Heart left ventricle (tissue), 16 donors: ENCODE data around the gene PPIA. TPM values are rescaled to one million over a fixed set of nuclear protein-coding genes. Genes with fewer than 3 reads are reported as not detected.

Source experiments
- ATAC-seq, 4 donors: fragments of 200-7000 bp; cut with Tn5 transposase; one replicate each; pipeline ENCODE4 v1.9.1; 2020 to 2022; ENCODE audit warnings: moderate library complexity in 4 of 4, mild to moderate bottlenecking in 3 of 4, moderate number of reproducible peaks in 1 of 4
- DNase-seq, 5 donors: peaks; one replicate each; pipeline ENCODE4 v3.0.0-alpha.2; 2020
- H3K27ac ChIP-seq, 12 donors: fragments of 200-600 bp; sonication (generic) in 4 of 12; one replicate each; pipeline versions ENCODE4 v1.5.0 to v1.8.0; 2016 to 2022; ENCODE audit warnings: mild to moderate bottlenecking in 2 of 12
- H3K27me3 ChIP-seq, 9 donors: fragments of 200-600 bp; sonication (generic) in 2 of 9; one replicate each; pipeline versions ENCODE4 v1.5.1 to v1.8.0; 2016 to 2022; ENCODE audit warnings: mild to moderate bottlenecking in 3 of 9
- H3K36me3 ChIP-seq, 9 donors: fragments of 200-600 bp; sonication (generic) in 2 of 9; one replicate each; pipeline versions ENCODE4 v1.5.0 to v1.8.0; 2018 to 2022; ENCODE audit warnings: mild to moderate bottlenecking in 2 of 9
- H3K4me1 ChIP-seq, 12 donors: fragments of 200-600 bp; sonication (generic) in 4 of 12; one replicate each; pipeline versions ENCODE4 v1.5.0 to v1.8.0; 2016 to 2022; ENCODE audit warnings: mild to moderate bottlenecking in 3 of 12
- H3K4me3 ChIP-seq, 12 donors: fragments of 200-600 bp; sonication (generic) in 4 of 12; one replicate each; pipeline versions ENCODE4 v1.5.0 to v1.8.0; 2017 to 2022; ENCODE audit warnings: mild to moderate bottlenecking in 9 of 12, moderate library complexity in 4 of 12
- H3K9me3 ChIP-seq, 12 donors: fragments of 200-600 bp; sonication (generic) in 4 of 12; one replicate each; pipeline versions ENCODE4 v1.5.0 to v1.8.0; 2016 to 2022; ENCODE audit warnings: mild to moderate bottlenecking in 1 of 12
- POLR2A ChIP-seq, 2 donors: fragments of 450-650 bp; IDR thresholded peaks; one replicate each; pipeline ENCODE4 v1.6.1; 2017; ENCODE audit warnings: antibody characterized with exemption in 2 of 2, mild to moderate bottlenecking in 2 of 2, moderate library complexity in 2 of 2
- WGBS, 4 donors: extraction: QIAGEN DNeasy Blood & Tissue Kit in 2 of 4; methylation state at CpG; one replicate each; pipeline versions ENCODE4 v1.1.5 to v1.1.7; 2013 to 2018; 5-methylcytosine and 5-hydroxymethylcytosine counted together
- intact Hi-C, 10 donors: fragments of 100-400 bp; cut with DNase I; formaldehyde crosslinking; loops; one replicate each; pipeline versions ENCODE4 v1.11.1 to v1.14.2; 2022
- polyA plus RNA-seq, 2 donors: library from polyadenylated mRNA; stranded (reverse); fragments of 200-250 nt; gene quantifications; one replicate each; pipeline ENCODE4 v1.2.3, GENCODE V29; 2013
- total RNA-seq, 9 donors: library from RNA; depleted of rRNA in 2 of 9; stranded (reverse); fragments of >200 nt in 2 of 9; fragmentation: NEBNext Ultra II Directional in 3 of 9; extraction: Animal tissue kit (Norgen Biotek cat#: 25700) in 3 of 9; gene quantifications; one replicate each; pipeline versions ENCODE4 v1.1.0 to v1.2.4, GENCODE V29; 2016 to 2023
- TF ChIP-seq, protein P1 (sequence below), 12 donors: fragments of 200-600 bp; sonication (generic) in 4 of 12; IDR thresholded peaks; one replicate each; pipeline versions ENCODE4 v1.5.0 to v1.8.0; 2018 to 2022; ENCODE audit warnings: antibody characterized with exemption in 12 of 12, mild to moderate bottlenecking in 5 of 12
- donor health status: ischemic (EF 13 %, LVEDD 7.1; RV severe dilation, severe dysfunction).
- donor health status: healthy with polysubstance abuse.
- donor health status: DM: no; HTN: yes; CAD: no.
- donor health status: DM: no; HTN: no; CAD: no.
- donor health status: ischemic (EF 25% LVEDD 6.9; RV normal size, moderate dysfunction).
- donor health status: ischemic (EF 25% LVEDD 5.7; RV mildly dilated, moderate dysfunction).
- donor health status: healthy.
- donor health status: DM: yes; HTN: yes; CAD: no.
- donor health status: ischemic (EF 35%, LVEDD 5.7; RV mildly dilated, moderate dysfunction).
- donor health status: nonischemic (EF 11% LVEDD 7.7; RV severe dilation, severe dysfunction).
- donor health status: DM: yes; HTN: yes; CAD: no.
- donor health status: PGD.
- donor health status: ischemic (EF 29% LVEDD 5.4; RV normal size, mild dysfunction).
- donor health status: nonischemic (EF 23%, LVEDD 6.1; RV moderate dilation, normal function).

PPIA gene
- total and polyA plus RNA-seq, 11 donors, result 327 to 3,804 (median 743) TPM

GRCh38 chr7:44849259-44849884, 52.9 kb downstream of the PPIA start:
- DNase-seq, result no peak
- no peak for ATAC-seq
- 80 to 82% (median 80%) methylated on average over 10 of the region's 10 CpGs for WGBS, 4 donors
- Histone ChIP-seq H3K36me3 (no peaks in the 10 kb centered on the region), H3K27ac (peak overlapping the region in 3 of 12 donors; percentile 92 to 99 (median 97)), H3K4me1 (peaks cover 0 to 31% (median 26%) of the 10 kb centered on the region in 12 donors), H3K27me3 (no peaks in the 10 kb centered on the region), H3K9me3 (no peaks in the 10 kb centered on the region), H3K4me3 (peak overlapping the region in 6 of 12 donors; percentile 64 to 85 (median 72))
- TF ChIP-seq, protein P1, sequence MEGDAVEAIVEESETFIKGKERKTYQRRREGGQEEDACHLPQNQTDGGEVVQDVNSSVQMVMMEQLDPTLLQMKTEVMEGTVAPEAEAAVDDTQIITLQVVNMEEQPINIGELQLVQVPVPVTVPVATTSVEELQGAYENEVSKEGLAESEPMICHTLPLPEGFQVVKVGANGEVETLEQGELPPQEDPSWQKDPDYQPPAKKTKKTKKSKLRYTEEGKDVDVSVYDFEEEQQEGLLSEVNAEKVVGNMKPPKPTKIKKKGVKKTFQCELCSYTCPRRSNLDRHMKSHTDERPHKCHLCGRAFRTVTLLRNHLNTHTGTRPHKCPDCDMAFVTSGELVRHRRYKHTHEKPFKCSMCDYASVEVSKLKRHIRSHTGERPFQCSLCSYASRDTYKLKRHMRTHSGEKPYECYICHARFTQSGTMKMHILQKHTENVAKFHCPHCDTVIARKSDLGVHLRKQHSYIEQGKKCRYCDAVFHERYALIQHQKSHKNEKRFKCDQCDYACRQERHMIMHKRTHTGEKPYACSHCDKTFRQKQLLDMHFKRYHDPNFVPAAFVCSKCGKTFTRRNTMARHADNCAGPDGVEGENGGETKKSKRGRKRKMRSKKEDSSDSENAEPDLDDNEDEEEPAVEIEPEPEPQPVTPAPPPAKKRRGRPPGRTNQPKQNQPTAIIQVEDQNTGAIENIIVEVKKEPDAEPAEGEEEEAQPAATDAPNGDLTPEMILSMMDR (IDR thresholded peaks at IDR 0.05), result no peak
- intact Hi-C loops, result loop anchor here in 8 of 10 donors (2.0 to 10.0 kb wide), 10 partner anchors 33 to 359 kb away; partner anchors contain the start of genes PPIA (in 3 of the 8), OGDH (in 2 of the 8), NUDCD3 (in 1 of the 8) and TMED4 (in 1 of the 8)

GRCh38 chr7:44849885-44850544, 53.5 kb downstream of the PPIA start:
- ATAC-seq (no peak), DNase-seq (no peak)
- 81 to 91% (median 84%) methylated on average over 5 of the region's 5 CpGs for WGBS, 4 donors
- no peak overlapping the region for H3K27ac ChIP-seq
- no peak overlapping the region for H3K4me3 ChIP-seq
- TF ChIP-seq, protein P1 (IDR thresholded peaks at IDR 0.05), result no peak
- TF ChIP-seq POLR2A (IDR thresholded peaks at IDR 0.05), result no peak
- no peaks in the 10 kb centered on the region for H3K36me3 ChIP-seq
- H3K4me1 ChIP-seq, result peaks cover 0 to 25% (median 19%) of the 10 kb centered on the region in 12 donors
- intact Hi-C loops, result loop anchor here in 9 of 10 donors (2.0 to 10.0 kb wide), 12 partner anchors 32 to 359 kb away; partner anchors contain the start of genes PPIA (in 3 of the 9), OGDH (in 2 of the 9), NUDCD3 (in 1 of the 9) and TMED4 (in 1 of the 9)
- H3K9me3 ChIP-seq, result no peaks in the 10 kb centered on the region
- H3K27me3 ChIP-seq, result no peaks in the 10 kb centered on the region

DNA sequence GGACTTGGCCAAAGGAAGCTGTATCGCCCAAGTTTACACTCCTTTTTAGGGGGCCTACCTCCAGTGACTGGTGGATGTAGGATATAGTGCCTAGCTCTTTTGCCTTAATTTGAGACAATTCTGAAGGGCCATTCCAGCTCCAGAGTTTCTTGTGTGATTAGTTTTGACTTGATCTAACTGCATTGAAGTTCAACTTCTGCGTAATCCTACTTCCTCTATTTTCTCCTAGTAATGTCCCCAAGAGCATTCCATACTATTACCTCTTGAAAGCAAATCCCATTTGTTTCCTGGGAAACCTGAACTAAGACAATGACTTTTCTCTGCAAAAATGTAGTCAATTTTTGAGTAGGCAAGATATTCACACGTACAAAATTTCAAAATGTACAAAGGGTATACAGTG, 56.1 kb downstream of the PPIA start:
- ATAC-seq (no peak), DNase-seq (no peak)
- TF ChIP-seq, protein P1 (IDR thresholded peaks at IDR 0.05), result no peak
- TF ChIP-seq POLR2A (IDR thresholded peaks at IDR 0.05), result no peak
- Histone ChIP-seq H3K27ac (no peak overlapping the region), H3K27me3 (no peaks in the 10 kb centered on the region), H3K4me3 (no peak overlapping the region), H3K36me3 (no peaks in the 10 kb centered on the region), H3K4me1 (peaks cover 0 to 14% (median 5%) of the 10 kb centered on the region in 12 donors), H3K9me3 (no peaks in the 10 kb centered on the region)
- intact Hi-C loops, result loop anchor here in 2 of 10 donors (5.0 to 10.0 kb wide), 2 partner anchors 255 to 282 kb away; no protein-coding TSS in a partner anchor
- WGBS, 4 donors, result 86 to 94% (median 89%) methylated on average over 3 of the region's 3 CpGs

Other genes with a start within 250 kb of the PPIA start
- 10 to 100 TPM; 19.4 to 43.4 (median 28.4) TPM for gene DDX56, start 222.8 kb upstream of the PPIA start, total RNA-seq
- 10 to 100 TPM; 34.1 to 39.3 TPM for gene DDX56, start 222.8 kb upstream of the PPIA start, polyA plus RNA-seq
- 100 to 1,000 TPM in 2 of 9 donors, 10 to 100 TPM in 7; 55.4 to 129 (median 68.9) TPM for gene TMED4, start 214.4 kb upstream of the PPIA start, total RNA-seq
- 10 to 100 TPM; 48.5 to 49.5 TPM for gene TMED4, start 214.4 kb upstream of the PPIA start, polyA plus RNA-seq
- 100 to 1,000 TPM; 394 to 789 (median 635) TPM for gene OGDH, start 190.1 kb upstream of the PPIA start, total RNA-seq
- gene OGDH, start 190.1 kb upstream of the PPIA start, polyA plus RNA-seq, result 100 to 1,000 TPM; 247 to 519 TPM
- 10 to 100 TPM; 18.5 to 71.5 (median 46.5) TPM for gene ZMIZ2, start 47.8 kb upstream of the PPIA start, total RNA-seq
- 10 to 100 TPM; 44.4 to 45.7 TPM for gene ZMIZ2, start 47.8 kb upstream of the PPIA start, polyA plus RNA-seq
- 100 to 1,000 TPM; 188 to 274 (median 224) TPM for gene H2AZ2, start 51.4 kb downstream of the PPIA start, total RNA-seq
- gene H2AZ2, start 51.4 kb downstream of the PPIA start, polyA plus RNA-seq, result 100 to 1,000 TPM; 161 to 179 TPM
- gene PURB, start 88.8 kb downstream of the PPIA start, total RNA-seq, result 10 to 100 TPM in 8 of 9 donors, 1 to 10 TPM in 1; 9.8 to 19.4 (median 15.8) TPM
- gene PURB, start 88.8 kb downstream of the PPIA start, polyA plus RNA-seq, result 10 to 100 TPM in 1 of 2 donors, 1 to 10 TPM in 1; 5.5 to 15.7 TPM
- gene MYO1G, start 182.3 kb downstream of the PPIA start, total RNA-seq, result 10 to 100 TPM in 1 of 9 donors, 1 to 10 TPM in 3, under 1 TPM in 5; 0.13 to 19.0 (median 0.79) TPM
- 1 to 10 TPM in 1 of 2 donors, under 1 TPM in 1; 0.65 to 1.4 TPM for gene MYO1G, start 182.3 kb downstream of the PPIA start, polyA plus RNA-seq
- 10 to 100 TPM; 24.7 to 53.1 (median 27.8) TPM for gene CCM2, start 203.5 kb downstream of the PPIA start, total RNA-seq
- 10 to 100 TPM; 36.0 to 68.2 TPM for gene CCM2, start 203.5 kb downstream of the PPIA start, polyA plus RNA-seq